NCI-H187 treated with DMSO at 0.1 percent for 48 hours (cell line): Measurements from ENCODE around the gene FGF7.
"Not testable (repeated sequence)": the region's sequence is repeated elsewhere in the genome, so short reads cannot be mapped to it uniquely, and the experiment has no call there.

Experiments used
- DNase-seq: peaks from one replicate; lab custom pipeline; 2025; lab: John Stamatoyannopoulos, UW

The FGF7 gene

DNA sequence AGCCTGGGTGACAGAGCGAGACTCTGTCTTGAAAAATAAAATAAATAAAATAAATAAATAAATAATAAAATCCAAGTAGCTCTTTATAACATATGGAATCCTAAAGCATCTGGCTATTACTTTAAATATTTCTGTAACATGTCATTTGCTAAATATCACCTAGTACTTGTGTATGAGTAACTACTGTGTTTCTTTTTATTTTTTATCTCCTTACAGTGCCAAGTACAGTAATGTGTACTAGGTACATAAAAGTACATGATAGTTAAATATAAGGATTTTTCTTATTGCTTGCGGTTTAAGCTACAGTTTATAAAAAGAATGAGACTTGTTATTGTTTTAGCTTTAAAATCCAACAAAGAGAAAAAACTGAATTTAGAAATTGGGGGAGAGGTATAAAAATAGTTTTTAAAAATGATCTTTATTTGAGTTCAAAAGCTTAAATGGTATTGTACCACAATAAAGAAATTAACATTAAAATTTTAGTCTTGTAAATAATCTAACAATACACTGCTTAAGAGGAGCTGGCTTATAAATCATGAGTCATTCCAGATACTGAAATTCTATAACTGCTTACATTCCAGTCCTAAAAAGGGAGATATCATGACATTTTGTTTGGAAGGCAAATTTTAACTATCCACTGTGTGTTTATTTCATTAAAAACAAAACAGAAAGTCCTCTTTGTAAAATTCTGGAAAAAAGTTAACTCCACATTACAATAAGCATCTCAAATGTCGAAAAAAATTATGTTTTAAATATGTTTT, 73.1 kb downstream of the FGF7 start:
- DNase-seq, result no peak

DNA sequence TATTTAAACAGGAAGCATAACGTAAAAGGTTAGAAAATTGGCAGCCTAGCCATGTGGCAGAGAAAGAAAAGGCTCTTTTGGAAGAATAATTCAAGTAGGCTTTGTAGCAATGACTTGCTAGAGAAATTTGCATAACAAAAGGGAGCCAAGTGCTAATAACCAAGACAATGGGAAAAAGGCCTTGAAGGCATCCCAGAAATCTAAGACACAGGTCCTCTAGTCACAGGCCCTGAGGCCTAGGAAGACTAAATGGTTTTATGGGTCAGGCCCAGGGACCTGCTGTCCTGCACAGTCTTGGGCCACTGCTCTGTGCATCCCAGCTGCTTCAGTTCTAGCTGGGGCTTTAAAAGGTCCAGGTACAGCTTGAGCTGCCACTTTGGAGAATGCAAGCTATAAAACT, 78.5 kb downstream of the FGF7 start:
- DNase-seq, result no peak

DNA sequence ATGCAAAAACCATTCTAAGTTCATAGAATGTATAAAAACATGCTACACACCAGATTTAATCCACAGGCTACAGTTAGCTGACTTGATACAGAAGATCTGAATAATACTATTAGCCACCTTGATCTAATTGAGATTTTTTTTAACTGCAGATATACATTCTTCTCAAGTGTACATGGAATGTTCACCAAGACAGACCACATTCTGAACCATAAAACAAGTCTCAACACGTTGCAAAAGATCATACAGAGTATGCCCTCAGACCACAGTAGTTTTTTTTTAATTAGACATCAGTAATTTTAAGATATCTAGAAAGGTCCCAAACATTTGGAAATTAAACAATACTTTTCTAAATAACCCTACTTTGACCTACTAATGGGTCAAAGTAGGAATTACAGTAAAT, 83.3 kb downstream of the FGF7 start:
- DNase-seq, result no peak

DNA sequence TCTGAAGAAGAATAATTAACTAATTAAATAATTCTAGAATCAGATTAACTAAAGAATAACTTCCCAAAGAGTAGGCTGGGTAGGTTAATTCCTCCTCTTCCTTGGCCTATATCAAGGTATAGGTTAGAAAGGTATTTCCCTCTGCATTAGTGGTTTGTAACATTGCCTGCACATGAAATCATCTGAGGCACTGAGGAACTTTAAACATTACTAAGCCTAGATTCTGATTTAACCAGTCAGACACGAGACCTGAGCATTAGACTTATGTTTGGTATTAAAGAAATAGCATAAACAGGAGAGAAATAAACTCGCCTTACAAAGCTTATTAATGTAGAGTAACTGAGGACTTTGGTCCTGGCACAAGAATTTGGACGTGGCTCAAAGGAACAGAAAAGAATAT, 84.2 kb downstream of the FGF7 start:
- no peak for DNase-seq

DNA sequence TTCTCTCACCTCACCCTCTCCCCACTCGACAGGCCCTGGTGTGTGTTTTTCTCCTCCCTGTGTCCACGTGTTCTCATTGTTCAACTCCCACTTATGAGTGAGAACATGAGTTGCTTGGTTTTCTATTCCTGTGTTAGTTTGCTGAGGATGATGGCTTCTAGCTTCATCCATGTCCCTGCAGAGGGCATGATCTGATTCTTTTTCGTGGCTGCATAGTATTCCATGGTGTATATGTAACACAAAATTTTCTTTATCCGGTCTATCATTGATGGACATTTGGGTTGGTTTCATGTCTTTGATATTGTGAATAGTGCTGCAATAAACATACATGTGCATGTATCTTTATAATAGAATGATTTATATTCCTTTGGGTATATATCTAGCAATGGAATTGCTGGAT, 89.7 kb downstream of the FGF7 start:
- DNase-seq, result not testable (repeated sequence)

DNA sequence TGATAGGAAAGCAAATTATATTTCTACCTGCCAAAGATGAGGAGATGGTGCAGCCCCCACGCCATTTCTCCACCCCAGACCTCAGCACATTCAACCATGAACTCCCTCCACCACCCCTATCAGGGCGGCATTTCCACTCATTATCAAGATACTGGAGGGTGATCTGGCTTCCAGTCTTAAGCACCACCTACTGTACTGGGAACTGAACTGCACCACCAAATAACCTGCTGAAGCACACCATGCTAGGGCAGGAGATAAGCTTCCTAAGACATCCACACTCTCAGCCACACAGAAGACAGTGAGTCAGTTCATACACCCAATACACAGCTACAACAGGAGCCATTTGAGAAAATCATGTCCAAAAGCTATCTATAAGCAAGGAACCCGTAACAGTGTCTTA, 98.8 kb downstream of the FGF7 start:
- DNase-seq, result no peak

DNA sequence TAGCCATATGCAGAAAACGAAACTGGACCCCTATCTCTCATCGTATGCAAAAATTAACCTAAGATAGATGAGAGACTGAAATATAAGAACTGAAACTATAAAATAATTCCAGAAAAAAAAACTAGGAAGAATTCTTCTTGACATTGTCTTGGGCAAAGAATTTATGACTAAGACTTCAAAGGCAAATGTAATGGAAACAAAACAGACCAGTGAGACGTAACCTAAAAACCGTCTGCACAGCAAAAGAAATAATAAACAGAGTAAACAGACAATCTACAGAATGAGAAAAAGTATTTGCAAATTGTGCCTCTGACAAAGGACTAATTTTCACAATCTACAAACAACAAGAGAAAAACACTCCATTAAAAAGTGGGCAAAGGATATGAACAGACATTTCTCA, 105.2 kb downstream of the FGF7 start:
- no peak for DNase-seq

DNA sequence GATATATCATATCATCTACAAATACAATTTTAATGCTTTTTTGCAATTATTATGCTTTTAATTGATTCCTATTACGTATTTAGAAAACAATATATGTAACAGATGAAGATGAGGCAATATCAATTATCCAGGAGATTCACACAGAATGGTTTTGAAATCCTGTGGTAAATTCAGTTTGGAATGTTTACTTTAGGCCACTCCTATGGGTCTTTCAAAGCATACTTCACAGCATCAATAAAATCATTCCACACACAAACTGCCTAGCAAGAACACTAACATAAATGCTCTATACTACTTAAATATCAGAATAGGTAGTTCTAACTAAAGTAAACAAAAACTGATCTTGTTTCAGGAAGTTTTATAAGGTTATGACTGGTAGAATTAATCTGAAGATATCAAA, 107.0 kb downstream of the FGF7 start:
- no peak for DNase-seq
